Eye (tissue), 1 donor: ENCODE measurements around the gene TBX21.

ENCODE experiments used
- DNase-seq: peaks from one replicate; pipeline ENCODE4 v3.0.0-alpha.2; 2015

Gene TBX21

GRCh38 chr17:47713980-47714700 is 18.9 kb upstream of the TBX21 start:
- no peak for DNase-seq

GRCh38 chr17:47714773-47715396 is 18.2 kb upstream of the TBX21 start:
- no peak for DNase-seq

- no peak for DNase-seq
Observed at GRCh38 chr17:47715669-47716325, 17.2 kb upstream of the TBX21 start.

GRCh38 chr17:47716375-47716774 is 16.7 kb upstream of the TBX21 start:
- no peak for DNase-seq

- no peak for DNase-seq
Observed at GRCh38 chr17:47717261-47717697, 15.8 kb upstream of the TBX21 start.

- no peak for DNase-seq
Observed at GRCh38 chr17:47717979-47718621, 14.9 kb upstream of the TBX21 start.

GRCh38 chr17:47718634-47719405 is 14.2 kb upstream of the TBX21 start:
- DNase-seq, result no peak

GRCh38 chr17:47719411-47720152 is 13.5 kb upstream of the TBX21 start:
- DNase-seq, result no peak

GRCh38 chr17:47720196-47720595 is 12.8 kb upstream of the TBX21 start:
- no peak for DNase-seq

GRCh38 chr17:47720754-47721533 is 12.1 kb upstream of the TBX21 start:
- peak; percentile 39 for DNase-seq

- DNase-seq, result no peak
Observed at GRCh38 chr17:47721725-47722124, 11.3 kb upstream of the TBX21 start.

- DNase-seq, result no peak
Observed at GRCh38 chr17:47724705-47725104, 8.3 kb upstream of the TBX21 start.

- no peak for DNase-seq
Observed at GRCh38 chr17:47725446-47726111, 7.5 kb upstream of the TBX21 start.

- DNase-seq, result no peak
Observed at GRCh38 chr17:47726796-47727703, 6.0 kb upstream of the TBX21 start.

GRCh38 chr17:47727704-47728036 is 5.4 kb upstream of the TBX21 start:
- no peak for DNase-seq

GRCh38 chr17:47728214-47728877 is 4.7 kb upstream of the TBX21 start:
- DNase-seq, result no peak

GRCh38 chr17:47729476-47729875 is 3.6 kb upstream of the TBX21 start:
- DNase-seq, result no peak

- DNase-seq, result no peak
Observed at GRCh38 chr17:47730681-47731080, 2.4 kb upstream of the TBX21 start.

GRCh38 chr17:47731396-47731795 is 1.6 kb upstream of the TBX21 start:
- DNase-seq, result no peak
